Activated effector memory CD4-positive, alpha-beta T cell treated with Interleukin-2 at 50 U/mL for 16 hours (primary cell): ENCODE measurements around the gene SUSD5.
"Not testable (repeated sequence)": the region's sequence is repeated elsewhere in the genome, so short reads cannot be mapped to it uniquely, and the experiment has no call there.

Experiments used
- DNase-seq: peaks from one replicate; pipeline ENCODE4 v3.0.0-alpha.2; 2020

Gene SUSD5

GRCh38 chr3:33146791-33147445, 71.7 kb downstream of the SUSD5 start:
- no peak for DNase-seq

- DNase-seq, result no peak
Measured at GRCh38 chr3:33145901-33146580, 72.6 kb downstream of the SUSD5 start.

DNA sequence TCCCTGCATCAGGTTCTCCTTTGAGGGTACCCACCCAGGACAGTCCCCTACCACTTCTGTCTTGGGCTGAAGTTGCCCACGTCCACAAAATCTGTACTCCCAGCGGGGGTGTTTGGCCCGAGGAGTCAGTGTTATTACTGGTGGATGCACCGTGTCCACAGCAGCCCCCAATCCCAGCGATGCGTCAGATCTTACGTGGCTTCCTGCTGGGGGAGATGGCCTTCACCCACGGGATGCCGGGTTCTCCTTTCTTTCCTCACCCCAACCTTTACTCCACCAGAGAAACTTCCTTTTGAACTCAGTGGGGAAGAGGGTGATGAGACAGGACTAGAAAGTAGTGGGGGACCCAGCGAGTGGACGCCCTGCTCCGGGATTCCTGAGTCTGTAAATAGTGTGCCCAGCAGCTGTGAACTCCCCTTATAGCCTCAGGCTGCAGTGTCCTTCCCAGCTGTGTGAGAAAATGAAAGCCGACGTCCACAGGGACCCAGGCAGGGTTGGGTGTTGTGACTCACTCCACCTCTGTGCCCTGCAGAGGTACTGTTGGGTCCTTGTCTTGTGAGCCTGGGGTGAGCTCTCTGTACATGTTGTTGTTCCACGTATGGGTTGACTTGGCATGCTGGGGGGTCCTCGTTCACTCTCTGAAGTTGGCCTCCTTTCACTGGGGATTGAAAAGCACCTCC, 73.2 kb downstream of the SUSD5 start:
- DNase-seq, result no peak

GRCh38 chr3:33144433-33144832, 74.2 kb downstream of the SUSD5 start:
- DNase-seq, result no peak

GRCh38 chr3:33141006-33141405, 77.6 kb downstream of the SUSD5 start:
- no peak for DNase-seq

DNA sequence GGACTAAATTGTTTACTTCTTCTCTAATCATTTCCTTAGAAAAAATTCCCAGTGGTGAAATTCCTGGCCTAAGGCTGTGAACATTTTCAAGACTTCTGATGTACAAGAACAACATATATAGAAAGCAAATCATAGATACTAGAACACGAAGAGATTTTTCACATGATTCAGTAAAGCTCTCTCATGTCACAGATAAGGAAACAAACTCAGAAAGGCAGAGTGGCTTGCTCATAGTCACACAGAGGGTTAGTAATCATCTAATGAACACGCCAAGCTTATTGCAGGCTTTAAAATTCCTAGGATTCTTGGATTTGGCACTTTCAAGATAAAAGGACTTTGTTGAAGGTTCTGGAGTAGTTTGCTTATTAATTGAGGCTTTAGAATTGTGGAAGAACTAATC, 78.6 kb downstream of the SUSD5 start:
- DNase-seq, result no peak

DNA sequence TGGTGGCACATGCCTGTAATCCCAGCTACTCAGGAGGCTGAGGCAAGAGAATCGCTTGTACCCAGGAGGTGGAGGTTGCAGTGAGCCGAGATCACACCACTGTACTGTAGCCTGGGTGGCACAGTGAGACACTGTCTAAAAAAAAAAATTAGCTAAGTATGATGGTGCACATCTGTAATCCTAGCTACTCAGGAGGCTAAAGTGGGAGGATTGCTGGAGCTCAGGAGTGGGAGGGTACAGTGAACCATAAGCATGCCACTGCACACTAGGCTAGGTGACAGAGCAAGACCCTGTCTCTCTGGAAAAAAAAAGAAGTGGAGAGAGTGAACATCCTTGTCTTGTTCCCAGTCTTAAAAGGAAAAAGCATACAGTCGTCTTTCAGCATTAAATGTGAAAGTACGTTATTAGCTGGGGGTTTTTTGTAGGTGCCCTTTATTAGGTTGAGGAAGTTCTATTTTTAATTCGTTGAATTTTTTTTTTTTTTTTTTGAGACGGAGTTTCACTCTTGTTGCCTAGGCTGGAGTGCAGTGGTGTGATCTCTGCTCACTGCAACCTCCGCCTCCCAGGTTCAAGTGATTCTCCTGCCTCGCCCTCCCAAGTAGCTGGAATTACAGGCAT, 79.5 kb downstream of the SUSD5 start:
- not testable (repeated sequence) for DNase-seq

GRCh38 chr3:33137691-33138090, 80.9 kb downstream of the SUSD5 start:
- DNase-seq, result no peak

DNA sequence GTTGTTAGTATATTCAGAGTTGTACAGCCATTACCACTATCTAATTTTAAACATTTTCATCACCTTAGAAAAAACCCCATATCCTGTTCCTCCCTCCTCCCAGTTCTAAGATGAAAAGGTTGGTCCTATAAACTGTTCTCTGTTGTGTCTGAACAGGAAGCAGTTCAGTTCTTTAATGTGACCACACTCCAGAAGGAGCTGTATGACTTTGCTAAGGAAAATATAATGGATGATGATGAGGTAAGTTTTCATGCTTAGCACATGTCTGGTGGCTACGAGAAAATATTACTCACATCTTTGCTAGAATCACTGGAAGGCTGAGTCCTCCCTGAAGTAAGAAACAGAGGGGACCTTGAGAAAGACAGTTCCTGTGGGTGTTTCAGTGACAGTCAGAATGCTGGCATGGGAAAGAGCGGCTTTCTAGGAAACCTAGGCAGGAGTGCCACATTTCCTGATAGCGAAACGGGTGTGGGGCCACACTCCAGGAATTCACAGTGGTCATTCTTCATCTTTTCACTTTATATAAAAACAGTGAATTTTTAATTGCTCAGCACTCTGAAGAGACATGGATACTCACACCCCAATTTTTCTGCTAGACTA, 84.5 kb downstream of the SUSD5 start:
- no peak for DNase-seq

GRCh38 chr3:33132019-33132360, 86.6 kb downstream of the SUSD5 start:
- no peak for DNase-seq

GRCh38 chr3:33131331-33132018, 87.1 kb downstream of the SUSD5 start:
- DNase-seq, result no peak

- no peak for DNase-seq
Measured at GRCh38 chr3:33130144-33130543, 88.5 kb downstream of the SUSD5 start.

- no peak for DNase-seq
Measured at GRCh38 chr3:33128706-33129105, 89.9 kb downstream of the SUSD5 start.

GRCh38 chr3:33125840-33126239, 92.8 kb downstream of the SUSD5 start:
- no peak for DNase-seq

DNA sequence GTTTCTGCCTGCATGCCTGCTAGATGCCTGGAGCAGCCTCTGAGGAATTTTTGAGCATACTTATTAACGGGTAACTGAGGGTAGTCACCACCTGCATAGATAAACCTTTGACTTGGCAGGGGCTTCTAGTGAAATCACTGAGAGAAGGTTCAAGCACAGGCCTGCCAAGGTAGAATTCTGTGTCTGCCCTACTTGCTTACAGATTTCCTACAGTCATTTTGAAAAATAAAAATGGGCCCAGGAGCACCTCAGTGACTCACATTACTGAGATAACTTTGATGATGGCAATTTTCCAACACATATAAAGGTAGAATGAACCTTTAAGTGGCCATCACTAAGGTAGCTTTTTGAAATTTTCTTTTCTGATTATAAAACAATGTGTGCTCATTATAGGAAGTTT, 94.0 kb downstream of the SUSD5 start:
- DNase-seq, result no peak

- no peak for DNase-seq
Measured at GRCh38 chr3:33122991-33123390, 95.6 kb downstream of the SUSD5 start.

GRCh38 chr3:33119891-33120290, 98.7 kb downstream of the SUSD5 start:
- no peak for DNase-seq

DNA sequence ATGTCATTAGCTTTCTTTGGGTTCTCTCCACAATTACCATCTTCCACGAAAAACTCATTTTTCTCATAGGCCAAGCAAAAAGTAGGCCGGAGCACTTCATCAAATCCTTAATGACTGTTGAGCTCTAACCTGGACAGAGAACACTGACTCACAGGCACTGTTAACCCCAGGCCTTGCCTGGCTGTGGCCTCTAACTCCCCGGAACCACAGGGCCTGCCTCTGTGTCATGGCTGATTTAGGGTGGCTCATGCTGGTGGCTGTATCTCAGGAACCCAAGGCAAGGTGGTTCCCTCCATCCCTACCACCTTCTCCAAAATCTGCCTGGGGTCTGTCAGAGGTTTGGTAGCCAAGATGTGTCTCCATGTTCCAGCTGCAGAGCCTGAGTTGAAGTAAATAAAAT, 101.1 kb downstream of the SUSD5 start:
- DNase-seq, result no peak

- DNase-seq, result no peak
Measured at GRCh38 chr3:33115024-33115768, 103.4 kb downstream of the SUSD5 start.

DNA sequence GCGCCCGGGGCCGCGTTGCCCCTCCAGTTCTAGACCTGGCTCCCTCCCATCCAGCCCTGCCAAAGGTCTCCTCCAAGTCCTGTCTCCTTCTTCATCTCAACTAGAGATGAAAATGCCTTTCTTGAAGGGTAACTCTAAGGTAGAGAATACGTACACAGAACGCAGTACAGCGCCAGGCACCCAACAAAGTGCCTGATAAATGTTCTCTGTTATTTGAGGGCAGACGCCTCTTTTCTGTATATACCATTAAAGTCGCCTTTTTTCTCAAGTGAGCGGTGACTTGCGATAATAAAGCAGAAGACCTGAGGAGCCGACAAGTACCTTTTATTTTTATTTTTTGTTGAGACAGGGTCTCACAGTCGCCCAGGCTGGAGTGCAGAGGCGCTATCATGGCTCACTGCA, 104.0 kb downstream of the SUSD5 start:
- no peak for DNase-seq

GRCh38 chr3:33113772-33114621, 104.6 kb downstream of the SUSD5 start, which contains the start of gene CRTAP:
Gene CRTAP, plus strand, starts transcription at chr3:33114014. Its CDS starts 64 bp downstream, at chr3:33114078.
- DNase-seq, result peak; percentile 87
